Suprapubic skin (tissue), 4 donors: Measurements from ENCODE around the gene APOBEC3C. TPM values are rescaled to one million over a fixed set of nuclear protein-coding genes. Genes with fewer than 3 reads are reported as not detected.
"Not testable (repeated sequence)": the region's sequence is repeated elsewhere in the genome, so short reads cannot be mapped to it uniquely, and the experiment has no call there.

Experiments
- DNase-seq, 2 donors: peaks; one replicate each; pipeline ENCODE4 v3.0.0-alpha.2; 2019; ENCODE audit warnings: low spot score in 2 of 2
- H3K27ac ChIP-seq: fragments of 200-600 bp; sonication (generic); one replicate; pipeline ENCODE4 v1.5.1; 2019
- H3K27me3 ChIP-seq: fragments of 200-600 bp; sonication (generic); one replicate; pipeline ENCODE4 v1.5.1; 2019
- H3K36me3 ChIP-seq: fragments of 200-600 bp; sonication (generic); one replicate; pipeline ENCODE4 v1.5.1; 2019
- H3K4me1 ChIP-seq: fragments of 200-600 bp; sonication (generic); one replicate; pipeline ENCODE4 v1.5.1; 2019
- H3K4me3 ChIP-seq: fragments of 200-600 bp; sonication (generic); one replicate; pipeline ENCODE4 v1.5.1; 2019; ENCODE audit warnings: mild to moderate bottlenecking
- H3K9me3 ChIP-seq: fragments of 200-600 bp; sonication (generic); one replicate; pipeline ENCODE4 v1.5.1; 2019
- EP300 ChIP-seq: sonication (generic); formaldehyde crosslinking; IDR thresholded peaks from one replicate; pipeline ENCODE4 v1.6.1; 2017; ENCODE audit warnings: antibody characterized with exemption
- POLR2A ChIP-seq, 2 donors: fragments of 450-650 bp; IDR thresholded peaks; one replicate each; pipeline ENCODE4 v1.6.1; 2017; ENCODE audit warnings: antibody characterized with exemption in 2 of 2, mild to moderate bottlenecking in 2 of 2, moderate library complexity in 2 of 2
- POLR2AphosphoS5 ChIP-seq, 3 donors: sonication (generic); formaldehyde crosslinking; IDR thresholded peaks; one replicate each; pipeline ENCODE4 v1.6.1; 2017; ENCODE audit warnings: antibody characterized with exemption in 3 of 3
- WGBS: methylation state at CpG from one replicate; pipeline ENCODE4 v1.1.5; 2018; 5-methylcytosine and 5-hydroxymethylcytosine counted together
- total RNA-seq, 4 donors: library from RNA; depleted of rRNA; stranded (reverse); fragments of >200 nt; gene quantifications; one replicate each; pipeline ENCODE4 v1.1.0, GENCODE V29; 2016
- TF ChIP-seq, protein P1 (sequence below), 2 donors: fragments of 200-600 bp in 1 of 2; fragments of 450-650 bp in 1 of 2; sonication (generic) in 1 of 2; IDR thresholded peaks; one replicate each; pipeline ENCODE4 v1.5.1; 2016 to 2019; ENCODE audit warnings: antibody characterized with exemption in 2 of 2, mild to moderate bottlenecking in 1 of 2, moderate library complexity in 1 of 2

Gene APOBEC3C
- total RNA-seq, 4 donors from 2014 or later, result 6.6 to 10.5 (median 7.8) TPM

GRCh38 chr22:39055658-39056057 lies 41.6 kb downstream of the APOBEC3C start:
- 95% methylated on average over 11 of the region's 11 CpGs for WGBS

DNA sequence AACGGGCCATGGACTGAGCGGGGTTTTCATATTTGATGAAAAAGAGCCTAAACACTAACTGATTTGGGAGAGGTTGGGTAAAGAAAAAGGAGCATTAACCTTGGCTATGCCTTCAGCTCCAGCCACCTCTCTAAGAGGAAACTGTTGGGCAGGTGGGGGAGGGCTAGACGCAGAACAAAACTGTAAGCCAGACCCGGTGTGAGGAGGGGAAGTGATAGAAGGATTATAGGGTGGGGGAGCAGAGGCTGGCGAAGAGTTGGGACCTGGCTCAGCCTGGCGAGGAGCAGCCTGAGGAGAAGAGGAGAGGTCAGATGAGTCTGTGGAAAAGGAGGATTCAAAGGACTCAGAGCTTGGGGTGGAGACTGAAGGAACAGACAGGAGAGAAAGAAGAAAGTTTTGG lies 47.2 kb downstream of the APOBEC3C start:
- DNase-seq, H3K4me3 ChIP-seq, H3K27me3 ChIP-seq, H3K27ac ChIP-seq, H3K36me3 ChIP-seq, H3K9me3 ChIP-seq, H3K4me1 ChIP-seq: not testable (repeated sequence)
- WGBS, result 70% methylated on average over 6 of the region's 6 CpGs

More at GRCh38 chr22:39055658-39056057, 41.6 kb downstream of the APOBEC3C start:
- Histone ChIP-seq H3K27me3 (no peaks in the 10 kb centered on the region), H3K9me3 (peaks cover 4% of the 10 kb centered on the region), H3K36me3 (no peaks in the 10 kb centered on the region), H3K27ac (no peak overlapping the region), H3K4me3 (no peak overlapping the region), H3K4me1 (no peaks in the 10 kb centered on the region)
- no peak for DNase-seq
- TF ChIP-seq, protein P1, sequence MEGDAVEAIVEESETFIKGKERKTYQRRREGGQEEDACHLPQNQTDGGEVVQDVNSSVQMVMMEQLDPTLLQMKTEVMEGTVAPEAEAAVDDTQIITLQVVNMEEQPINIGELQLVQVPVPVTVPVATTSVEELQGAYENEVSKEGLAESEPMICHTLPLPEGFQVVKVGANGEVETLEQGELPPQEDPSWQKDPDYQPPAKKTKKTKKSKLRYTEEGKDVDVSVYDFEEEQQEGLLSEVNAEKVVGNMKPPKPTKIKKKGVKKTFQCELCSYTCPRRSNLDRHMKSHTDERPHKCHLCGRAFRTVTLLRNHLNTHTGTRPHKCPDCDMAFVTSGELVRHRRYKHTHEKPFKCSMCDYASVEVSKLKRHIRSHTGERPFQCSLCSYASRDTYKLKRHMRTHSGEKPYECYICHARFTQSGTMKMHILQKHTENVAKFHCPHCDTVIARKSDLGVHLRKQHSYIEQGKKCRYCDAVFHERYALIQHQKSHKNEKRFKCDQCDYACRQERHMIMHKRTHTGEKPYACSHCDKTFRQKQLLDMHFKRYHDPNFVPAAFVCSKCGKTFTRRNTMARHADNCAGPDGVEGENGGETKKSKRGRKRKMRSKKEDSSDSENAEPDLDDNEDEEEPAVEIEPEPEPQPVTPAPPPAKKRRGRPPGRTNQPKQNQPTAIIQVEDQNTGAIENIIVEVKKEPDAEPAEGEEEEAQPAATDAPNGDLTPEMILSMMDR (IDR thresholded peaks at IDR 0.05), result no peak
- no peak for TF ChIP-seq POLR2AphosphoS5 (IDR thresholded peaks at IDR 0.05)

DNA sequence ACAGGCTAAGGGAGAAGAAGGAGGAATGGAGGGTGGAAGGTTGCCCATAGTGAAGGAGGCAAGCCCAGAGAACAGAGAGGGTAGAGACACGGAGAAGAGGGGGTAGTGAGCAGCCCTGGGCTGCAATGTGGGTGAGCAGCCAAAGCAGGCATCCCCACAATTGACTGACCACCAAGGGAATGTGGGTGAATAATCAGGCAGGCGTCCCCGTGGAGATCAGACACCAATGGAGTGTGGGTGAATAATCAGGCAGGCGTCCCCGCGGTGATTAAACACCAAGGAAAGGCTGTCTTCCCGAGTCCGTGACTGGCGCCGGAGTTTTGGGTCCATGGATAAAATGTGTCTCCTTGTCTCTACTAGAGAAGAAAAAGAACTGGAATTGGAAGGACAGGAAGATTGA lies 47.9 kb downstream of the APOBEC3C start:
- H3K4me3 ChIP-seq, H3K4me1 ChIP-seq, H3K27ac ChIP-seq, H3K36me3 ChIP-seq, H3K9me3 ChIP-seq, DNase-seq, H3K27me3 ChIP-seq: not testable (repeated sequence)
- WGBS, result 83% methylated on average over 10 of the region's 10 CpGs

DNA sequence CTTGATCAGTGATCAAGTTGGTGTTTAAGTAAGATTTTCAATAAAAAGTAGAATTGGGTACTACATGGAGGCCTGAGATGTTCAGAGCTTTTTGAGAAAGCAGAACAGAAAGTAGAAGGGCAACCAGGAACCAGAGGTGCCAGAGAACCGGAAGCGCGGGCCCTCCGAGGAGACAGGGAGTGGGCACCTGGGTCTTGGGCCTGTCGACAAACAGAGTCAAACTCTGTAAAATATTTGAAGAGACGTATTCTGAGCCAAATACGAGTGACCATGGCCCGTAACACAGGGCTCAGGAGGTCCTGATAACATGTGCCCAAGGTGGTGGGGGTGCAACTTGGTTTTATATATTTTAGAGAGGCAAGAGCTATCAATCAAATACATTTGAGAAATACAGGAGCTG lies 49.8 kb downstream of the APOBEC3C start:
- not testable (repeated sequence) for H3K9me3 ChIP-seq, H3K4me3 ChIP-seq, DNase-seq, H3K4me1 ChIP-seq, H3K27ac ChIP-seq, H3K27me3 ChIP-seq, H3K36me3 ChIP-seq
- WGBS, result 94% methylated on average over 8 of the region's 8 CpGs

DNA sequence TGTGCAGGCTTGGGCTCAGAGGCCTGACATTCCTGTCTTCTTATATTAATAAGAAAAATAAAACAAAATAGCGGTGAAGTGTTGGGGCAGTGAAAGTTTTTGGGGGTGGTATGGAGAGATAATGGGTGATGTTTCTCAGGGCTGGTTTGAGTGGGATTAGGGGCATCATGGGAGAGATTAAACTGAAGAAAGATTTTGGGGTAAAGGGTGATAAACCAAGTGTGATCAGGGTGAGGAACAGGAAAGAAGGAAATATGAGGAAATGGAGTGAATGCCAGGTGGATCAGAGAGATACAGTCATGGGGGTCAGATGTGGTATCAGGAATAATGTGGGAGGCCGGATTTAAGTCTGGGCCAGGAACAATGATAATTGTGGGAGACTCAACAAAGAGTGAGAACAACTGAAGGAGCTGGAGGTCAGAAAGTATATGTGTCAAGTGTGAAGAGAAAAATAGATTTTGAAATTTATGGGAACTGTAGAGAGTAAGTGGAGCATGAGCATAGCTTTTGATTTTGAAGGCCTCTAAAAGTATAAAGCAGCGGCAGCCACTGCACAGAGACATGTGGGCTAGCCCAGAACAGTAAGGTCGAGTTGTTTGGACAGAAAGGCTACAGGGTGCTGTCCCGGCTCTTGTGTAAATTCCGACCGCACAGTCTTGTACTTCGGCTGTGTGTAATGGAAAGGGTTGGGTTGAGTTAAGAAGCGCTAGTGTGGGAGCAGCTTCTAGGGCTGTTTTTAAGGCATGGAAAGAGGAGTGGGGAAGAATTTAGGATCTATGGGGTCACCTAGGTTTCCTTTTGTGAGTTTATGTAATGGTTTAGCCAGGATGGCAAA lies 52.6 kb downstream of the APOBEC3C start:
- not testable (repeated sequence) for H3K36me3 ChIP-seq, H3K4me1 ChIP-seq, H3K4me3 ChIP-seq, H3K9me3 ChIP-seq, H3K27ac ChIP-seq, H3K27me3 ChIP-seq, DNase-seq
- WGBS, result 90% methylated on average over 9 of the region's 9 CpGs

DNA sequence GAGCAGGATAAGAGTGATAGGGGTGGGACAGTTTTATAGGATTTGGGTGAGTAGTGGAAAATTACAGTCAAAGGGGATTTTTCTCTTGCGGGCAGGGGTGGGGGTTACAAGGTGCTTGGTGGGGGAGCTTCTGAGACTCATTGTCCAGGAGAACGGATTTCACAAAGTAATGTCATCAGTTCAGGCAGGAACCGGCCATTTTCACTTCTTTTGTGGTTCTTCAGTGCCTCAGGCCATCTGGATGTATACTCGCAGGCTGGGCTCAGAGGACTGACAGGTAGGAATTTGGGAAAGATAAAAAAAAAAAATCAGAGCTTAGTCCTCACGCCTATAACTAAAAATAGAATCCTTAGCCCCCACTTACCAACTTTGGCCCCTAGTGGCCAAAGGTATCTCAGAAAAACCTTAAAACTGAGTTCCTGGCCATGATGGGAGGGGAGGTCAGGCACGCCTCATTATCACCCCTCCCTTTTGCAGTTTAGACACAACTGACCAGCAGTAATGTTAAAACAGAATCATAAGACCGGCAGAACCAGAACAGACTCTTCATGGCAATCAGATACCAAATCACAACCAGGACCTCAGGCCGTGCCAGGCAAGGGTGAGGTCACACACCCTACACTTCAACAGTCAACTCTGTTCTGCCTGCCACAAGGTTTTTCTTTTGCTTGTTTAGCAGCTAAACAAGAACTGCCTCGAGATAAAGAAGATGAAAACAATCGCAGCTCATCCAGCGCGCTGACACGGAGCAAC lies 54.2 kb downstream of the APOBEC3C start:
- WGBS, result 72% methylated on average over 12 of the region's 13 CpGs
- no peak for DNase-seq
- TF ChIP-seq POLR2A (IDR thresholded peaks at IDR 0.05) (no peak), EP300 (no peak), POLR2AphosphoS5 (IDR thresholded peaks at IDR 0.05) (no peak)
- TF ChIP-seq, protein P1 (IDR thresholded peaks at IDR 0.05), result no peak

More for the DNA sequence above, 54.2 kb downstream of the APOBEC3C start:
- Histone ChIP-seq H3K27ac (no peak overlapping the region), H3K36me3 (no peaks in the 10 kb centered on the region), H3K4me1 (no peaks in the 10 kb centered on the region), H3K9me3 (no peaks in the 10 kb centered on the region), H3K4me3 (no peak overlapping the region), H3K27me3 (no peaks in the 10 kb centered on the region)

Other genes starting within 250 kb of the APOBEC3C start
- 10 to 100 TPM; 21.8 to 27.7 (median 27.6) TPM for gene DNAL4, start 220.1 kb upstream of the APOBEC3C start, total RNA-seq
- 1 to 10 TPM; 1.0 to 2.4 (median 2.1) TPM for gene NPTXR, start 170.2 kb upstream of the APOBEC3C start, total RNA-seq
- 10 to 100 TPM; 11.5 to 31.4 (median 22.1) TPM for gene CBX6, start 142.0 kb upstream of the APOBEC3C start, total RNA-seq
- 1 to 10 TPM in 1 of 4 donors, not detected in 3; 2.1 TPM for gene APOBEC3A, start 56.6 kb upstream of the APOBEC3C start, total RNA-seq
- 1 to 10 TPM in 3 of 4 donors, not detected in 1; 1.0 to 2.4 (median 2.1) TPM for gene APOBEC3B, start 31.9 kb upstream of the APOBEC3C start, total RNA-seq
- gene APOBEC3D, start 6.9 kb downstream of the APOBEC3C start, total RNA-seq, result not detected
- 1 to 10 TPM in 2 of 4 donors, under 1 TPM in 1, not detected in 1; 0.57 to 2.0 (median 1.4) TPM for gene APOBEC3F, start 26.6 kb downstream of the APOBEC3C start, total RNA-seq
- 1 to 10 TPM in 2 of 4 donors, under 1 TPM in 2; 0.45 to 5.2 (median 1.5) TPM for gene APOBEC3G, start 63.0 kb downstream of the APOBEC3C start, total RNA-seq
- gene APOBEC3H, start 83.0 kb downstream of the APOBEC3C start, total RNA-seq, result under 1 TPM in 1 of 4 donors, not detected in 3; 0.52 TPM
- 100 to 1,000 TPM in 1 of 4 donors, 10 to 100 TPM in 3; 38.1 to 126 (median 56.3) TPM for gene CBX7, start 138.4 kb downstream of the APOBEC3C start, total RNA-seq
- 10 to 100 TPM; 10.5 to 20.6 (median 12.0) TPM for gene PDGFB, start 230.7 kb downstream of the APOBEC3C start, total RNA-seq